Measurements from ENCODE around the gene DKK3.

DKK3 gene

GRCh38 chr11:11968511-11969280 is 39.7 kb downstream of the DKK3 start:
- no peaks in the 10 kb centered on the region for H3K4me1 ChIP-seq (ENCODE audit: insufficient read depth, low read length)
- peaks cover 8% of the 10 kb centered on the region; the same call in 1 of the 2 replicates for H3K36me3 ChIP-seq (ENCODE audit: insufficient read depth, low read depth, low read length)
- H3K27ac ChIP-seq (ENCODE audit: low read length), result no peak overlapping the region
- H3K4me3 ChIP-seq (ENCODE audit: low read length), result no peak overlapping the region
- H3K9me3 ChIP-seq (ENCODE audit: insufficient read depth, low read depth, low read length), result no peaks in the 10 kb centered on the region
- H3K9ac ChIP-seq (ENCODE audit: low read depth, low read length), result no peak overlapping the region
- no peaks in the 10 kb centered on the region for H3K27me3 ChIP-seq (ENCODE audit: insufficient read depth, low read length)

- peaks cover 8% of the 10 kb centered on the region; the same call in 1 of the 2 replicates for H3K36me3 ChIP-seq (ENCODE audit: insufficient read depth, low read depth, low read length)
- H3K27ac ChIP-seq (ENCODE audit: low read length), result no peak overlapping the region
- no peak overlapping the region for H3K9ac ChIP-seq (ENCODE audit: low read depth, low read length)
- H3K4me3 ChIP-seq (ENCODE audit: low read length), result no peak overlapping the region
- H3K4me1 ChIP-seq (ENCODE audit: insufficient read depth, low read length), result no peaks in the 10 kb centered on the region
- H3K9me3 ChIP-seq (ENCODE audit: insufficient read depth, low read depth, low read length), result no peaks in the 10 kb centered on the region
- no peaks in the 10 kb centered on the region for H3K27me3 ChIP-seq (ENCODE audit: insufficient read depth, low read length)
Observed at GRCh38 chr11:11967669-11968510, 40.5 kb downstream of the DKK3 start.

- Histone ChIP-seq H3K4me1 (ENCODE audit: insufficient read depth, low read length) (no peaks in the 10 kb centered on the region), H3K27me3 (ENCODE audit: insufficient read depth, low read length) (no peaks in the 10 kb centered on the region), H3K36me3 (ENCODE audit: insufficient read depth, low read depth, low read length) (peaks cover 8% of the 10 kb centered on the region; the same call in 1 of the 2 replicates), H3K4me3 (ENCODE audit: low read length) (no peak overlapping the region), H3K9ac (ENCODE audit: low read depth, low read length) (no peak overlapping the region), H3K9me3 (ENCODE audit: insufficient read depth, low read depth, low read length) (no peaks in the 10 kb centered on the region), H3K27ac (ENCODE audit: low read length) (no peak overlapping the region)
Observed at GRCh38 chr11:11966826-11967668, 41.4 kb downstream of the DKK3 start.

GRCh38 chr11:11966354-11966741 is 42.1 kb downstream of the DKK3 start:
- no peaks in the 10 kb centered on the region for H3K27me3 ChIP-seq (ENCODE audit: insufficient read depth, low read length)
- H3K27ac ChIP-seq (ENCODE audit: low read length), result no peak overlapping the region
- no peaks in the 10 kb centered on the region for H3K9me3 ChIP-seq (ENCODE audit: insufficient read depth, low read depth, low read length)
- no peak overlapping the region for H3K4me3 ChIP-seq (ENCODE audit: low read length)
- H3K9ac ChIP-seq (ENCODE audit: low read depth, low read length), result no peak overlapping the region
- H3K4me1 ChIP-seq (ENCODE audit: insufficient read depth, low read length), result no peaks in the 10 kb centered on the region
- peaks cover 8% of the 10 kb centered on the region; the same call in 1 of the 2 replicates for H3K36me3 ChIP-seq (ENCODE audit: insufficient read depth, low read depth, low read length)

DNA sequence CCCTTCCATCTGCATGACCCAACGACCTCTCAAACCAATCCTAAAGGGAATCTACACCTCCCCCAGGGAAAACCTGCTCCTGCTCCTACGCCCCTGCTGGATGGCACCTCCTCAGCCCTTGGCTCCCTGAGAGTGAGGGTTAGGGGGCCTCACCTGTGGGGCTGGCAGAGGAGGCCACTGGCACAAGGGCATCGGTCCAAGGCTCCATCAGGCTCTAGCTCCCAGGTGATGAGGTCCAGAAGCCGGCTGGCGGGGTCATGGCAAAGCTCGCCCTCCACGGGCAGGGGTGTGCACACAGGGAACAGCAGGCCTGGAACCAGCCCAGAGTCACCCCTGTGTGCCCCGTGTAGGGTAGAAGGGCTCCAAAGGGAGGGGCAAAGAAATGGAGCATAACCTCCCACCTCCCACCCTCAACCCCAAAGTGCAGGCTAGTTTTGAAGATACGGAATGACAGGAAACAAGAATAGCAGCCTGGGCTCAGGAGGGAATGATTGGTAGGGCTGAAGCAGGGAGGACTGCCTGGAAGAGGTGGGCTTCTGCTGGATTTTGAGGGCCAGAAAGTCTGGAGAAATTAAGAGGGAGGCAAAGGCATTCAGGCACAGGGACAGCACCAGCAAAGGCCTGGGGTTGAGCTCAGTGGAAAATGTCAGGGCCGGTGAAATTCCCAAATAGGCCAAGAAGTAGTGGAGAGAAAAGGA is 42.6 kb downstream of the DKK3 start:
- Histone ChIP-seq H3K36me3 (ENCODE audit: insufficient read depth, low read depth, low read length) (peaks cover 8% of the 10 kb centered on the region; the same call in 1 of the 2 replicates), H3K9me3 (ENCODE audit: insufficient read depth, low read depth, low read length) (no peaks in the 10 kb centered on the region), H3K27ac (ENCODE audit: low read length) (no peak overlapping the region), H3K4me1 (ENCODE audit: insufficient read depth, low read length) (no peaks in the 10 kb centered on the region), H3K9ac (ENCODE audit: low read depth, low read length) (no peak overlapping the region), H3K27me3 (ENCODE audit: insufficient read depth, low read length) (no peaks in the 10 kb centered on the region), H3K4me3 (ENCODE audit: low read length) (no peak overlapping the region)

GRCh38 chr11:11965192-11965591 is 43.2 kb downstream of the DKK3 start:
- H3K4me1 ChIP-seq (ENCODE audit: insufficient read depth, low read length), result no peaks in the 10 kb centered on the region
- H3K27me3 ChIP-seq (ENCODE audit: insufficient read depth, low read length), result no peaks in the 10 kb centered on the region
- H3K4me3 ChIP-seq (ENCODE audit: low read length), result no peak overlapping the region
- no peaks in the 10 kb centered on the region for H3K9me3 ChIP-seq (ENCODE audit: insufficient read depth, low read depth, low read length)
- H3K36me3 ChIP-seq (ENCODE audit: insufficient read depth, low read depth, low read length), result peaks cover 8% of the 10 kb centered on the region; the same call in 1 of the 2 replicates
- no peak overlapping the region for H3K9ac ChIP-seq (ENCODE audit: low read depth, low read length)
- H3K27ac ChIP-seq (ENCODE audit: low read length), result no peak overlapping the region

GRCh38 chr11:11964774-11965150 is 43.7 kb downstream of the DKK3 start:
- H3K27ac ChIP-seq (ENCODE audit: low read length), result no peak overlapping the region
- no peaks in the 10 kb centered on the region for H3K9me3 ChIP-seq (ENCODE audit: insufficient read depth, low read depth, low read length)
- H3K27me3 ChIP-seq (ENCODE audit: insufficient read depth, low read length), result no peaks in the 10 kb centered on the region
- no peak overlapping the region for H3K9ac ChIP-seq (ENCODE audit: low read depth, low read length)
- no peaks in the 10 kb centered on the region for H3K4me1 ChIP-seq (ENCODE audit: insufficient read depth, low read length)
- peaks cover 8% of the 10 kb centered on the region; the same call in 1 of the 2 replicates for H3K36me3 ChIP-seq (ENCODE audit: insufficient read depth, low read depth, low read length)
- H3K4me3 ChIP-seq (ENCODE audit: low read length), result no peak overlapping the region

DNA sequence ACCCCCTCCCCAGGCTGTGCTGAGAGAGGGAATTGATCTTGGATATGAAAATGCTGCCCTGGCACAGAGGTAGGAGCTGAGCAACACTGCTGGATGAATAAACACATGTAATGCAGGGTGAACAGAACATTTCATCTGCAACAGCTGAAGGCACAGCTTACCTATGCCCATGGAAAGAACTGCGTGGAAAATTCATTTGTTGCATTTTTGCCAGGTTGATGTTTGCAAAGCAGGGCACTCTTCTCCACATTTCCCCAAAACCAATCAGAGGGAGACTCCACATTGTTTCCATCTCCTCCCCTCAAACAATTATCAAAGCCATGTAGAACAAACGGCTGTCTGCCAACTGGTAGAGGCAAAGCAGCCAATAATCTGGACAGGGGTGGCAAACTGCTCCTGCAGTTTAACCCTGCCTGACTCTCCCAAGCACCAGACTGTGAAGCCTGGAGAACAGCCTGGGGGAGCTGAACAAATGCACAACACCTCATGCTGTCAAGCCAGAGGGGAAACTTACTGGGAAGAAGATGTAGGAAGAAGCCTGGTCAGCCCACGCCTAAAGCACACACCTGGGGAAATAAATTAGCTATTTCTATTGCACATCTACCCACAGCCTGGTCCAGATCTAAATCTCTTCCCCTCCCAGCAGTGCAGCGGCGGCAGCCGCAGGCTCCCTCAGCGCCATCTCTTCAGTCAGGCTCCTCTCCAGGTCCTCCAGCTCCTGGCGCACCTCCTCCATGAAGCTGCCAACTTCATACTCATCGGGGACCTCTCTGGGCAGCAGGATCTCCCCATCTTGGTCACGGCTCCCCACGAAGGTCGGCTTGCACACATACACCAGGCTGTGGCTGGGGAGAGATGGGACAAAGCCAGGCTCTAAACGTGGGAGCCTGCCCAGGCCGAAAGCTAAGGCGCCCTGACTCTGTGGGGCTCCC is 44.3 kb downstream of the DKK3 start:
- Histone ChIP-seq H3K4me3 (ENCODE audit: low read length) (no peak overlapping the region), H3K9ac (ENCODE audit: low read depth, low read length) (no peak overlapping the region), H3K27me3 (ENCODE audit: insufficient read depth, low read length) (no peaks in the 10 kb centered on the region), H3K36me3 (ENCODE audit: insufficient read depth, low read depth, low read length) (peaks cover 8% of the 10 kb centered on the region; the same call in 1 of the 2 replicates), H3K4me1 (ENCODE audit: insufficient read depth, low read length) (no peaks in the 10 kb centered on the region), H3K27ac (ENCODE audit: low read length) (no peak overlapping the region), H3K9me3 (ENCODE audit: insufficient read depth, low read depth, low read length) (no peaks in the 10 kb centered on the region)

DNA sequence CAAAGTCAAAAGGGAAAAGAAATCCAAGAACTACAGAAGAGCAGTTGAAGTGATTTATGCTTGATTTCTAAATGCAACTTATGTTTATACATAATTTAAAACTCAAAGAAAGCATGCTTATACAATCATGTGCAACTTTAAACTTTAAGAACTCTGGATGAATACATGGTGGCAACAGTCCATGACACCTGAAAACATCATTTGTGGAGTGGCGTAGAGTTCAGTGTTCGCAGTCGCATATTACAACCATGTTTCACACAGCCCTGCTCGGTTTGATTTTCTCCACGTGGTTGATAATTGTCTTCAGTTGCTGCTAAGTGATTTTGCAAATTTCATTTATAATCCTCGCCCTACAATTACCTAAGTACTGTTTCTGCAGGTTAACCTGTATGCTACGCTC is 45.4 kb downstream of the DKK3 start:
- H3K27me3 ChIP-seq (ENCODE audit: insufficient read depth, low read length), result no peaks in the 10 kb centered on the region
- no peak overlapping the region for H3K4me3 ChIP-seq (ENCODE audit: low read length)
- H3K9me3 ChIP-seq (ENCODE audit: insufficient read depth, low read depth, low read length), result no peaks in the 10 kb centered on the region
- no peak overlapping the region for H3K9ac ChIP-seq (ENCODE audit: low read depth, low read length)
- no peak overlapping the region for H3K27ac ChIP-seq (ENCODE audit: low read length)
- H3K4me1 ChIP-seq (ENCODE audit: insufficient read depth, low read length), result no peaks in the 10 kb centered on the region
- H3K36me3 ChIP-seq (ENCODE audit: insufficient read depth, low read depth, low read length), result peaks cover 8% of the 10 kb centered on the region; the same call in 1 of the 2 replicates

GRCh38 chr11:11961399-11962028 is 46.9 kb downstream of the DKK3 start:
- Histone ChIP-seq H3K9me3 (ENCODE audit: insufficient read depth, low read depth, low read length) (no peaks in the 10 kb centered on the region), H3K27me3 (ENCODE audit: insufficient read depth, low read length) (no peaks in the 10 kb centered on the region), H3K9ac (ENCODE audit: low read depth, low read length) (no peak overlapping the region), H3K36me3 (ENCODE audit: insufficient read depth, low read depth, low read length) (peaks cover 15% of the 10 kb centered on the region), H3K4me1 (ENCODE audit: insufficient read depth, low read length) (no peaks in the 10 kb centered on the region), H3K4me3 (ENCODE audit: low read length) (no peak overlapping the region), H3K27ac (ENCODE audit: low read length) (no peak overlapping the region)

Measured in iPS-20b (cell line).